Smooth muscle cell (in vitro differentiated cells): ENCODE data around the gene GABBR2. TPM values are rescaled to one million over a fixed set of nuclear protein-coding genes. Genes with fewer than 3 reads are reported as not detected.

Experiments
- DNase-seq: peaks from one replicate; lab custom pipeline; 2025; ENCODE audit not compliant: unreplicated experiment; lab: John Stamatoyannopoulos, UW
- H2AFZ ChIP-seq: fragments of 200-600 bp; sonication (generic); 2 replicates; pipeline ENCODE4 v1.6.0; 2016; ENCODE audit warnings: antibody characterized with exemption, low read depth, mild to moderate bottlenecking
- H3F3A ChIP-seq: fragments of 200-600 bp; sonication (generic); 2 replicates; pipeline ENCODE4 v1.6.0; 2017; ENCODE audit warnings: antibody characterized with exemption, low read depth
- H3K27ac ChIP-seq: fragments of 200-600 bp; sonication (generic); 2 replicates; pipeline ENCODE4 v1.5.1; 2016; ENCODE audit warnings: low read depth, mild to moderate bottlenecking
- H3K27me3 ChIP-seq: fragments of 200-600 bp; sonication (generic); 2 replicates; pipeline ENCODE4 v1.6.1; 2016; ENCODE audit warnings: low read depth, mild to moderate bottlenecking
- H3K36me3 ChIP-seq: fragments of 200-600 bp; sonication (generic); 2 replicates; pipeline ENCODE4 v1.5.1; 2016; ENCODE audit warnings: low read depth
- H3K4me1 ChIP-seq: fragments of 200-600 bp; sonication (generic); 2 replicates; pipeline ENCODE4 v1.5.1; 2016; ENCODE audit warnings: low read depth
- H3K4me2 ChIP-seq: fragments of 200-600 bp; sonication (generic); 2 replicates; pipeline ENCODE4 v1.6.0; 2016; ENCODE audit warnings: mild to moderate bottlenecking
- H3K4me3 ChIP-seq: fragments of 200-600 bp; sonication (generic); 2 replicates; pipeline ENCODE4 v1.5.1; 2016; ENCODE audit warnings: mild to moderate bottlenecking
- H3K79me2 ChIP-seq: fragments of 200-600 bp; sonication (generic); 2 replicates; pipeline ENCODE4 v1.6.0; 2016; ENCODE audit warnings: low read depth, mild to moderate bottlenecking
- H3K9ac ChIP-seq: fragments of 200-600 bp; sonication (generic); 2 replicates; pipeline ENCODE4 v1.6.0; 2016; ENCODE audit warnings: low read depth
- H3K9me3 ChIP-seq: fragments of 200-600 bp; sonication (generic); replicated peaks from 2 replicates; pipeline ENCODE4 v1.5.1; 2016; ENCODE audit warnings: low read depth
- H4K20me1 ChIP-seq: fragments of 200-600 bp; sonication (generic); 2 replicates; pipeline ENCODE4 v1.6.0; 2016; ENCODE audit warnings: low read depth
- WGBS: methylation state at CpG from one replicate; pipeline ENCODE4 v1.1.7; 2016; ENCODE audit warnings: low lambda C conversion rate; 5-methylcytosine and 5-hydroxymethylcytosine counted together
- polyA plus RNA-seq: library from polyadenylated mRNA; unstranded; fragments of >200 nt; fragmentation: Nextera tagmentation; extraction: Ambion mirVana; gene quantifications from 2 replicates; pipeline ENCODE4 v1.2.1, GENCODE V29; 2016
- total RNA-seq: library from RNA; depleted of rRNA; stranded (reverse); fragments of >200 nt; gene quantifications from 2 replicates; pipeline ENCODE4 v1.2.3, GENCODE V29; 2014
- TF ChIP-seq, protein P1 (sequence below): fragments of 200-600 bp; sonication (generic); IDR thresholded peaks from 2 replicates; pipeline ENCODE4 v1.5.1; 2017; ENCODE audit warnings: borderline replicate concordance, mild to moderate bottlenecking, antibody characterized with exemption; ENCODE audit not compliant: insufficient read depth, poor library complexity, severe bottlenecking

The GABBR2 gene
- total and polyA plus RNA-seq, 2 experiments from 2014 or later, result 0.25 TPM; not detected in 1

DNA sequence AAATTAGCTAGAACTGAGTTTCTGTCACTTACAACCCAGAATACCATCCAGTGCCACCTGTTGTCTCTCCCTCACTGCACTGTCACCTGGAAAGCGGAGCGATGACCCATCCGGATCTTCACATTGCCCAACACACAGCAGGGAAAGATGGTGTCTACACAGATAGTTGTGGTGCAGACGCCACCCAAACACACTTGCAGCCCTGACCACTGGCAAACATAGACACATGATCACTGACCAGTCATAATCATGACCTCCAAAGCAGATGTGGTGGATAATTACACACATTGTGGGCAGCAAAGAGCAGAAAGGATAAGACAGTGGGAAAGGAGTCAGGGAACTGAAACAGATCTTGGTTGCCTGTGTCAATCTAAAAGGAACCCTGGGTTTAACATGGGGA lies 64.7 kb downstream of the GABBR2 start:
- Histone ChIP-seq H3K27ac (no peak overlapping the region), H3K36me3 (no peaks in the 10 kb centered on the region), H3K4me1 (no peaks in the 10 kb centered on the region), H3F3A (no peaks in the 10 kb centered on the region), H2AFZ (no peak overlapping the region), H3K4me2 (no peak overlapping the region), H3K9me3 (no peaks in the 10 kb centered on the region), H3K4me3 (no peak overlapping the region), H3K79me2 (no peaks in the 10 kb centered on the region), H4K20me1 (no peaks in the 10 kb centered on the region), H3K9ac (no peak overlapping the region), H3K27me3 (peaks cover 8% of the 10 kb centered on the region)
- 93% methylated on average over 4 of the region's 4 CpGs for WGBS
- TF ChIP-seq, protein P1, sequence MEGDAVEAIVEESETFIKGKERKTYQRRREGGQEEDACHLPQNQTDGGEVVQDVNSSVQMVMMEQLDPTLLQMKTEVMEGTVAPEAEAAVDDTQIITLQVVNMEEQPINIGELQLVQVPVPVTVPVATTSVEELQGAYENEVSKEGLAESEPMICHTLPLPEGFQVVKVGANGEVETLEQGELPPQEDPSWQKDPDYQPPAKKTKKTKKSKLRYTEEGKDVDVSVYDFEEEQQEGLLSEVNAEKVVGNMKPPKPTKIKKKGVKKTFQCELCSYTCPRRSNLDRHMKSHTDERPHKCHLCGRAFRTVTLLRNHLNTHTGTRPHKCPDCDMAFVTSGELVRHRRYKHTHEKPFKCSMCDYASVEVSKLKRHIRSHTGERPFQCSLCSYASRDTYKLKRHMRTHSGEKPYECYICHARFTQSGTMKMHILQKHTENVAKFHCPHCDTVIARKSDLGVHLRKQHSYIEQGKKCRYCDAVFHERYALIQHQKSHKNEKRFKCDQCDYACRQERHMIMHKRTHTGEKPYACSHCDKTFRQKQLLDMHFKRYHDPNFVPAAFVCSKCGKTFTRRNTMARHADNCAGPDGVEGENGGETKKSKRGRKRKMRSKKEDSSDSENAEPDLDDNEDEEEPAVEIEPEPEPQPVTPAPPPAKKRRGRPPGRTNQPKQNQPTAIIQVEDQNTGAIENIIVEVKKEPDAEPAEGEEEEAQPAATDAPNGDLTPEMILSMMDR, result no peak
- no peak for DNase-seq

DNA sequence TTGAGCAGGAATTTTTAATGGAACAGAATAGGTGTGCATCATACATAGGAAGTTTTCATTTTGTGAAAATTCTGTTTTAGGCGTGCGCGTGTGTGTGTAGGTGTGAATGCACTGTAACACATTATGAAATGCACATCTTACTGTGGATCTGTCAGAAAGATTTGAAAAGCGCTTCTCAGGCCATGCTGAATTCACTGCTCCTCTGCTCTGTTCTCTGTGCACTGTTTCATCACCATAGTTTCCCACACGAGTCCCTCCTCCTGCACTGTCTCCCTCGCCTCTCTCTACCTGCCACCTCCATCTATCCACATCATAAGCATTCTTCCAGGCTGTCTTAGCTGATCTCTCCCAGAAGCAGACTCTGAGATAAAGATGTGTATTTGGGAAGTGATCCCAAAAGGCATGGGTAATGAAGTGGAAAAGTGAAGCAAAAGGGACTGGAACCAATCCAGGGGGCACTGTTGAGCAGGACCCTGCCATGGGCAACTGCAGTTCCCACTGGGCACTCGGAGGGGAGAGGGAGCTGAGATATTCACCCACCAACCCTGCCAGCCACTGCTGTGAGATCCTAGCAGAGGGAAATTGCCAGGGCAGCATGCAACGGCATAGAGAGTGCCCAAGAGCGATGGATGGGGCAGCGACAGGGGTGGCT lies 65.9 kb downstream of the GABBR2 start:
- Histone ChIP-seq H3K4me3 (no peak overlapping the region), H2AFZ (no peak overlapping the region)
- TF ChIP-seq, protein P1, result no peak

DNA sequence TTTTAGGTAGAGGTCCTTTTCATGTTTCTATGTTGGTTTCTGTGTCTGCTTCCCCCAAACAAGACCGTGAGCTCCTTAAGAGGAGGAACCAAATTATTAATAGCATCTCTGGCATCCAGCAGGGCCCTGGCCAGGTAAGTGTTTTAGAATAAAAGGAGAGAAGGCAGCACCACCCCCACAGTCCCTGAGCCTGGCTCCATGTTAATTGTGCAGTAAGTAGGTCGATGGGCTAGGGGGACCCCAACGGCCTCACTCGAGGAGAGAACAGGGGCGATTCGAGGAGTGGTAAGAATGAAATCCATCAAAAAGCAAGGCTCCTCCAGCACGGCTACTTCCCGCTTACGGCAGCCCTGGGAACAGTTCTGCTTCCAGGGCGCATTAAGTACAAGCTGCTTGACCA lies 67.0 kb downstream of the GABBR2 start:
- Histone ChIP-seq H3K4me3 (no peak overlapping the region), H4K20me1 (no peaks in the 10 kb centered on the region), H2AFZ (no peak overlapping the region), H3F3A (no peaks in the 10 kb centered on the region), H3K4me1 (no peaks in the 10 kb centered on the region), H3K27me3 (peaks cover 4% of the 10 kb centered on the region), H3K36me3 (no peaks in the 10 kb centered on the region), H3K4me2 (no peak overlapping the region), H3K27ac (no peak overlapping the region), H3K9me3 (no peaks in the 10 kb centered on the region), H3K79me2 (no peaks in the 10 kb centered on the region), H3K9ac (no peak overlapping the region)
- TF ChIP-seq, protein P1, result no peak
- DNase-seq, result no peak
- 89% methylated on average over 10 of the region's 10 CpGs for WGBS

More for the DNA sequence above, 65.9 kb downstream of the GABBR2 start:
- H3K27ac ChIP-seq, result no peak overlapping the region
- no peak for DNase-seq
- 86% methylated on average over 10 of the region's 10 CpGs for WGBS
- H3F3A ChIP-seq, result no peaks in the 10 kb centered on the region
- no peaks in the 10 kb centered on the region for H3K4me1 ChIP-seq
- no peaks in the 10 kb centered on the region for H3K79me2 ChIP-seq
- H3K36me3 ChIP-seq, result no peaks in the 10 kb centered on the region
- no peak overlapping the region for H3K4me2 ChIP-seq
- H3K9ac ChIP-seq, result no peak overlapping the region
- no peaks in the 10 kb centered on the region for H3K9me3 ChIP-seq
- H4K20me1 ChIP-seq, result no peaks in the 10 kb centered on the region
- H3K27me3 ChIP-seq, result peaks cover 8% of the 10 kb centered on the region

DNA sequence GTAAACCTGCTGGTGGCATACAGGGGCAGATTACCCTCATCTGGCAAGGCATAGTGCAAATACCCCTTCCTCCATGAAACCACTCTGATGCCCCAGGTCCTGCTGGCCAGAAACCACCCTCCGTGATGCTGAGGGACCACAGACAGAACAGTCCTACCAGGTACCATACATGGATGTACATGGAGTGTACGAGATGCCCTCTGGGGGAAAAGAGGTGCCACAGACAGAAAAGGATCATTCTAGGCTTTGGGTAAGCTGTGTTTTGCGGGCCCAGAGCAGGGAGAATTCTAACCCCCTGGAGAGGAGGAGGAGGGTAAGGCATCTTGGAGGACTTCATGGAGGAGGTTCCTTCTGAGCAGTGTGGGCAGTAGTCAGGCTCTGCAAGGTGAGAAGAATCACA lies 68.3 kb downstream of the GABBR2 start:
- Histone ChIP-seq H3F3A (no peaks in the 10 kb centered on the region), H3K79me2 (no peaks in the 10 kb centered on the region), H3K36me3 (no peaks in the 10 kb centered on the region), H2AFZ (no peak overlapping the region), H3K4me3 (no peak overlapping the region), H3K27me3 (peaks cover 4% of the 10 kb centered on the region), H3K4me1 (no peaks in the 10 kb centered on the region), H3K9ac (no peak overlapping the region), H4K20me1 (no peaks in the 10 kb centered on the region), H3K4me2 (no peak overlapping the region), H3K27ac (no peak overlapping the region), H3K9me3 (no peaks in the 10 kb centered on the region)
- DNase-seq, result no peak
- 95% methylated on average over 3 of the region's 3 CpGs for WGBS
- TF ChIP-seq, protein P1, result no peak
